Keratinocyte (primary cell): Measurements from ENCODE around the gene ERCC1. TPM values are rescaled to one million over a fixed set of nuclear protein-coding genes. Genes with fewer than 3 reads are reported as not detected.
"Not testable (repeated sequence)": the region's sequence is repeated elsewhere in the genome, so short reads cannot be mapped to it uniquely, and the experiment has no call there.

Experiments used
- DNase-seq: peaks from one replicate; pipeline ENCODE4 v3.0.0-alpha.2; 2011; ENCODE audit warnings: low read depth, missing footprints, low spot score
- FAIRE-seq: peaks from 2 replicates; lab custom pipeline; 2011; peaks lifted over from hg19 to GRCh38; lab: Jason Lieb, UNC
- H2AFZ ChIP-seq: 2 replicates; pipeline ENCODE4 v1.6.0; 2012; ENCODE audit warnings: low read length, control low read depth, inconsistent platforms; ENCODE audit not compliant: control insufficient read depth
- H3K27ac ChIP-seq: 2 replicates; pipeline ENCODE4 v1.5.1; 2011; ENCODE audit warnings: low read length; ENCODE audit not compliant: control insufficient read depth, insufficient read depth
- H3K27me3 ChIP-seq: 3 replicates; pipeline ENCODE4 v1.6.0; 2011; ENCODE audit warnings: low read length; ENCODE audit not compliant: control insufficient read depth, insufficient read depth; ENCODE audit errors: extremely low read depth
- H3K36me3 ChIP-seq, 2 experiments: 2 replicates in 1 of 2; 3 replicates in 1 of 2; pipeline ENCODE4 v1.5.1; 2011; ENCODE audit warnings: low read length in 2 of 2, mild to moderate bottlenecking in 1 of 2; ENCODE audit not compliant: control insufficient read depth in 2 of 2, insufficient read depth in 2 of 2; ENCODE audit errors: extremely low read depth in 1 of 2
- H3K4me1 ChIP-seq: 3 replicates; pipeline ENCODE4 v1.5.1; 2011; ENCODE audit warnings: low read length; ENCODE audit not compliant: control insufficient read depth, insufficient read depth; ENCODE audit errors: extremely low read depth
- H3K4me2 ChIP-seq: 3 replicates; pipeline ENCODE4 v1.6.0; 2011; ENCODE audit warnings: low read depth, low read length; ENCODE audit not compliant: control insufficient read depth, insufficient read depth; ENCODE audit errors: extremely low read depth
- H3K4me3 ChIP-seq, 3 experiments: fragments of 200-600 bp in 1 of 3; sonication (generic) in 1 of 3; 2 replicates in 2 of 3; 3 replicates in 1 of 3; pipeline ENCODE4 v1.5.1; 2011 to 2016; ENCODE audit warnings: low read length in 3 of 3, mild to moderate bottlenecking in 3 of 3, control low read depth in 2 of 3, inconsistent platforms in 1 of 3, low read depth in 1 of 3, mixed read lengths in 1 of 3, mixed run types in 1 of 3, moderate library complexity in 1 of 3; ENCODE audit not compliant: control insufficient read depth in 2 of 3, insufficient read depth in 2 of 3; ENCODE audit errors: extremely low read depth in 1 of 3
- H3K79me2 ChIP-seq: 2 replicates; pipeline ENCODE4 v1.6.0; 2012; ENCODE audit warnings: low read length; ENCODE audit not compliant: control insufficient read depth, insufficient read depth
- H3K9ac ChIP-seq: 3 replicates; pipeline ENCODE4 v1.6.0; 2011; ENCODE audit warnings: low read length; ENCODE audit not compliant: control insufficient read depth, insufficient read depth; ENCODE audit errors: extremely low read depth
- H3K9me1 ChIP-seq: 3 replicates; pipeline ENCODE4 v1.6.0; 2011; ENCODE audit warnings: low read length; ENCODE audit not compliant: control insufficient read depth, insufficient read depth; ENCODE audit errors: extremely low read depth
- H3K9me3 ChIP-seq: 2 replicates; pipeline ENCODE4 v1.5.1; 2012; ENCODE audit warnings: low read depth, low read length; ENCODE audit not compliant: control insufficient read depth
- H4K20me1 ChIP-seq: 3 replicates; pipeline ENCODE4 v1.6.0; 2011; ENCODE audit warnings: low read length; ENCODE audit not compliant: control insufficient read depth, insufficient read depth; ENCODE audit errors: extremely low read depth
- CTCF ChIP-seq, 3 experiments: IDR thresholded peaks in 1 of 3; conservative IDR thresholded peaks in 1 of 3; optimal IDR thresholded peaks in 1 of 3; 2 replicates in 2 of 3; 3 replicates in 1 of 3; pipeline versions ENCODE3 to v1.5.1; 2011; ENCODE audit warnings: low read length in 3 of 3, mild to moderate bottlenecking in 3 of 3, moderate library complexity in 2 of 3, control low read depth in 1 of 3, inconsistent platforms in 1 of 3; ENCODE audit not compliant: insufficient read depth in 2 of 3; ENCODE audit errors: extremely low read depth in 1 of 3
- EZH2 ChIP-seq: IDR thresholded peaks from one replicate; pipeline ENCODE4 v1.6.1; 2012; ENCODE audit warnings: inconsistent platforms, mild to moderate bottlenecking, low read length, moderate library complexity
- dilution Hi-C: fragments of 300-500 bp; cut with MboI; formaldehyde crosslinking; loops from one replicate; pipeline ENCODE4 v1.7.0; 2020; ENCODE audit warnings: low sequenced_read_pairs; ENCODE audit not compliant: extremely low pct_ligation_motif_present
- polyA plus RNA-seq, 5 experiments: library from polyadenylated mRNA; depleted of rRNA in 3 of 5; stranded (reverse) in 3 of 5; stranded (forward) in 1 of 5; unstranded in 1 of 5; fragments of >200 nt; gene quantifications; 1 replicate in 1 of 5; 2 replicates in 3 of 5; 3 replicates in 1 of 5; pipeline versions ENCODE4 v1.2.1 to v1.2.3, GENCODE V29; 2011 to 2012; ENCODE audit warnings: missing spikeins in 2 of 5, low read depth in 1 of 5, low replicate concordance in 1 of 5

The ERCC1 gene
- polyA plus RNA-seq, 1 donor (not counting 4 experiments of a cell fraction or from before 2014, with no cell fraction given) = 175 TPM

GRCh38 chr19:45413497-45413896, 10.2 kb downstream of the ERCC1 start:
- TF ChIP-seq EZH2 = no peak
- TF ChIP-seq CTCF (optimal IDR thresholded peaks at IDR 0.05 in 1 of 3, IDR thresholded peaks at IDR 0.05 in 1 of 3, conservative IDR thresholded peaks at IDR 0.05 in 1 of 3; ENCODE audit: extremely low read depth in 1 of 3, insufficient read depth in 2 of 3, low read length in 3 of 3) = no peak
- Histone ChIP-seq H2AFZ (no peak overlapping the region), H3K4me3 (no peak overlapping the region), H3K79me2 (peaks cover 26% of the 10 kb centered on the region), H3K36me3 (peaks cover 28 to 42% of the 10 kb centered on the region in 2 experiments), H3K9ac (no peak overlapping the region), H3K4me2 (no peak overlapping the region), H3K9me1 (no peaks in the 10 kb centered on the region), H3K27ac (no peak overlapping the region), H3K9me3 (no peaks in the 10 kb centered on the region), H4K20me1 (no peaks in the 10 kb centered on the region), H3K27me3 (no peaks in the 10 kb centered on the region), H3K4me1 (no peaks in the 10 kb centered on the region)
- dilution Hi-C loops = no loop called here
- FAIRE-seq (no peak), DNase-seq (no peak)

GRCh38 chr19:45410330-45410729, 13.4 kb downstream of the ERCC1 start:
- H3K9me3 ChIP-seq, H3K4me1 ChIP-seq, H3K4me3 ChIP-seq, H3K9me1 ChIP-seq, DNase-seq, dilution Hi-C loops, H3K9ac ChIP-seq, FAIRE-seq, H3K4me2 ChIP-seq, H3K27ac ChIP-seq, H3K27me3 ChIP-seq, H2AFZ ChIP-seq, H4K20me1 ChIP-seq: not testable (repeated sequence)
- Histone ChIP-seq H3K36me3 (peaks cover 12 to 31% of the 10 kb centered on the region in 2 experiments), H3K79me2 (peaks cover 30% of the 10 kb centered on the region)

GRCh38 chr19:45409557-45409920, 14.2 kb downstream of the ERCC1 start:
- Histone ChIP-seq H2AFZ (no peak overlapping the region), H3K9ac (no peak overlapping the region), H3K79me2 (peaks cover 29% of the 10 kb centered on the region), H3K4me3 (no peak overlapping the region), H3K27ac (no peak overlapping the region), H3K9me1 (no peaks in the 10 kb centered on the region), H3K4me2 (no peak overlapping the region), H3K27me3 (no peaks in the 10 kb centered on the region), H3K4me1 (peaks cover 8% of the 10 kb centered on the region), H3K36me3 (peaks cover 10 to 26% of the 10 kb centered on the region in 2 experiments), H3K9me3 (no peaks in the 10 kb centered on the region), H4K20me1 (no peaks in the 10 kb centered on the region)
- no peak for FAIRE-seq
- dilution Hi-C loops = no loop called here
- no peak for TF ChIP-seq EZH2
- no peak for TF ChIP-seq CTCF (optimal IDR thresholded peaks at IDR 0.05 in 1 of 3, IDR thresholded peaks at IDR 0.05 in 1 of 3, conservative IDR thresholded peaks at IDR 0.05 in 1 of 3; ENCODE audit: extremely low read depth in 1 of 3, insufficient read depth in 2 of 3, low read length in 3 of 3)
- DNase-seq = no peak
